Transverse colon (tissue), 4 donors: ENCODE results near the gene NEK1. TPM values are rescaled to one million over a fixed set of nuclear protein-coding genes. Genes with fewer than 3 reads are reported as not detected.

Experiments
- DNase-seq: peaks from one replicate; pipeline ENCODE4 v3.0.0-alpha.2; 2019
- H3K27ac ChIP-seq, 4 donors: fragments of 200-600 bp; sonication (generic); 2 replicates each; pipeline ENCODE4 v1.5.1; 2016 to 2018; ENCODE audit warnings: inconsistent platforms in 4 of 4
- H3K27me3 ChIP-seq: fragments of 200-600 bp; sonication (generic); 2 replicates; pipeline ENCODE4 v1.5.1; 2017; ENCODE audit warnings: inconsistent platforms
- H3K36me3 ChIP-seq, 4 donors: fragments of 200-600 bp; sonication (generic); 2 replicates each; pipeline ENCODE4 v1.5.1; 2017 to 2019; ENCODE audit warnings: inconsistent platforms in 4 of 4
- H3K4me1 ChIP-seq, 4 donors: fragments of 200-600 bp; sonication (generic); 2 replicates each; pipeline ENCODE4 v1.5.1; 2017 to 2020; ENCODE audit warnings: inconsistent platforms in 4 of 4
- H3K4me3 ChIP-seq, 4 donors: fragments of 200-600 bp; sonication (generic); 1 replicate in 1 of 4; 2 replicates in 3 of 4; pipeline versions ENCODE4 v1.5.1 to v1.6.1; 2017 to 2019; ENCODE audit warnings: inconsistent platforms in 4 of 4
- H3K9me3 ChIP-seq, 2 donors: fragments of 200-600 bp; sonication (generic); 2 replicates each; pipeline ENCODE4 v1.5.1; 2017 to 2019; ENCODE audit warnings: inconsistent platforms in 2 of 2
- CTCF ChIP-seq, 5 experiments: fragments of 200-600 bp in 3 of 5; fragments of 450-650 bp in 2 of 5; sonication (generic) in 3 of 5; IDR thresholded peaks; 1 replicate in 2 of 5; 2 replicates in 3 of 5; pipeline ENCODE4 v1.5.1; 2016 to 2017; ENCODE audit warnings: antibody characterized with exemption in 5 of 5, inconsistent platforms in 3 of 5, mild to moderate bottlenecking in 2 of 5, moderate library complexity in 1 of 5
- EP300 ChIP-seq: sonication (generic); formaldehyde crosslinking; IDR thresholded peaks from one replicate; pipeline ENCODE4 v1.6.1; 2017; ENCODE audit warnings: antibody characterized with exemption, low read depth
- POLR2A ChIP-seq: fragments of 450-650 bp; IDR thresholded peaks from one replicate; pipeline ENCODE4 v1.6.1; 2016; ENCODE audit warnings: antibody characterized with exemption, mild to moderate bottlenecking, moderate library complexity
- POLR2AphosphoS5 ChIP-seq, 3 donors: sonication (generic); formaldehyde crosslinking; IDR thresholded peaks; one replicate each; pipeline ENCODE4 v1.6.1; 2016; ENCODE audit warnings: antibody characterized with exemption in 3 of 3
- WGBS, 2 donors: methylation state at CpG; one replicate each; pipeline ENCODE4 v1.1.5; 2018; ENCODE audit warnings: low coverage in 1 of 2; 5-methylcytosine and 5-hydroxymethylcytosine counted together
- in situ Hi-C, 4 donors: fragments of 200-750 bp; cut with MboI; loops; one replicate each; pipeline versions ENCODE4 v1.15.0 to v1.15.1; 2017; ENCODE audit warnings: low sequenced_read_pairs in 3 of 4, low pct_ligation_motif_present in 1 of 4, low pct_unique_long_range_greater_than_20kb in 1 of 4
- intact Hi-C: fragments of 100-400 bp; cut with DNase I; formaldehyde crosslinking; loops from one replicate; pipeline ENCODE4 v1.15.1; 2023; ENCODE audit warnings: low total_unique reads
- total RNA-seq, 4 donors: library from RNA; depleted of rRNA; stranded (reverse); fragments of >200 nt; gene quantifications; one replicate each; pipeline ENCODE4 v1.1.0, GENCODE V29; 2016

The NEK1 gene
- total RNA-seq, 4 donors from 2014 or later, result 7.6 to 14.9 (median 10.2) TPM

- 36 to 52% methylated on average over 1 of the region's 1 CpG for WGBS, 2 donors
- H3K27ac ChIP-seq, result peak overlapping the region in 3 of 4 donors; percentile 42 to 62 (median 43)
Measured at GRCh38 chr4:169645627-169646026, 33.2 kb upstream of the NEK1 start.

GRCh38 chr4:169644802-169645201 is 32.4 kb upstream of the NEK1 start:
- TF ChIP-seq EP300, result no peak
- no peak for TF ChIP-seq CTCF (IDR thresholded peaks at IDR 0.05)
- TF ChIP-seq POLR2A, result no peak
- TF ChIP-seq POLR2AphosphoS5 (IDR thresholded peaks at IDR 0.05), result no peak
- 76 to 80% methylated on average over 7 of the region's 7 CpGs for WGBS, 2 donors
- in situ Hi-C loops, result loop anchor here in 1 of 4 donors (25.0 kb wide), 1 partner anchor 392 kb away; the partner anchor contains the start of gene MFAP3L

More at GRCh38 chr4:169645627-169646026, 33.2 kb upstream of the NEK1 start:
- no peaks in the 10 kb centered on the region for H3K27me3 ChIP-seq
- H3K9me3 ChIP-seq, result no peaks in the 10 kb centered on the region
- no peak for DNase-seq
- H3K36me3 ChIP-seq, result peaks cover 0 to 5% (median 0%) of the 10 kb centered on the region in 4 donors
- H3K4me3 ChIP-seq, result no peak overlapping the region
- peaks cover 0 to 48% (median 20%) of the 10 kb centered on the region in 4 donors for H3K4me1 ChIP-seq
- no peak for TF ChIP-seq EP300
- no peak for TF ChIP-seq CTCF (IDR thresholded peaks at IDR 0.05)
- TF ChIP-seq POLR2AphosphoS5 (IDR thresholded peaks at IDR 0.05), result no peak
- no peak for TF ChIP-seq POLR2A
- in situ Hi-C loops, result loop anchor here in 1 of 4 donors (25.0 kb wide), 1 partner anchor 392 kb away; the partner anchor contains the start of gene MFAP3L
- intact Hi-C loops, result no loop called here

GRCh38 chr4:169640261-169640870 is 28.0 kb upstream of the NEK1 start:
- no peak for DNase-seq
- in situ Hi-C loops (loop anchor here in 1 of 4 donors (25.0 kb wide), 1 partner anchor 397 kb away; the partner anchor contains the start of gene MFAP3L), intact Hi-C loops (no loop called here)
- Histone ChIP-seq H3K36me3 (peaks cover 0 to 10% (median 0%) of the 10 kb centered on the region in 4 donors), H3K27ac (no peak overlapping the region), H3K4me3 (no peak overlapping the region), H3K27me3 (no peaks in the 10 kb centered on the region), H3K9me3 (no peaks in the 10 kb centered on the region), H3K4me1 (peaks cover 0 to 30% (median under 1%) of the 10 kb centered on the region in 4 donors)
- TF ChIP-seq POLR2A (no peak), CTCF (IDR thresholded peaks at IDR 0.05) (no peak)

More at GRCh38 chr4:169644802-169645201, 32.4 kb upstream of the NEK1 start:
- peaks cover 0 to 10% (median 0%) of the 10 kb centered on the region in 4 donors for H3K36me3 ChIP-seq
- H3K4me3 ChIP-seq, result no peak overlapping the region
- DNase-seq, result no peak
- intact Hi-C loops, result no loop called here
- no peaks in the 10 kb centered on the region for H3K9me3 ChIP-seq
- peaks cover 0 to 47% (median 12%) of the 10 kb centered on the region in 4 donors for H3K4me1 ChIP-seq
- H3K27ac ChIP-seq, result peak overlapping the region in 3 of 4 donors; percentile 21 to 62 (median 42)
- H3K27me3 ChIP-seq, result no peaks in the 10 kb centered on the region

GRCh38 chr4:169634975-169635374 is 22.6 kb upstream of the NEK1 start:
- H3K27ac ChIP-seq, result peak overlapping the region in 3 of 4 donors; percentile 30 to 37 (median 32)
- intact Hi-C loops (no loop called here), in situ Hi-C loops (loop anchor here in 1 of 4 donors (25.0 kb wide), 1 partner anchor 402 kb away; the partner anchor contains the start of gene MFAP3L)
- H3K36me3 ChIP-seq, result no peaks in the 10 kb centered on the region
- no peak for DNase-seq
- H3K4me3 ChIP-seq, result no peak overlapping the region
- no peaks in the 10 kb centered on the region for H3K27me3 ChIP-seq
- 46 to 56% methylated on average over 1 of the region's 1 CpG for WGBS, 2 donors
- no peaks in the 10 kb centered on the region for H3K9me3 ChIP-seq
- TF ChIP-seq POLR2A (no peak), EP300 (no peak), POLR2AphosphoS5 (IDR thresholded peaks at IDR 0.05) (peak in 2 of 3 donors; percentile 51 to 69)
- H3K4me1 ChIP-seq, result peaks cover 5 to 36% (median 10%) of the 10 kb centered on the region in 4 donors
